Cardiac muscle cell (in vitro differentiated cells and primary cell): ENCODE results near the gene BHMT. TPM values are rescaled to one million over a fixed set of nuclear protein-coding genes. Genes with fewer than 3 reads are reported as not detected.

ENCODE experiments used
- DNase-seq, 2 donors: peaks; one replicate each; pipeline versions ENCODE4 v3.0.0 to v3.0.0-alpha.2; 2010 to 2017; ENCODE audit warnings: low read depth in 1 of 2, low spot score in 1 of 2
- H3K27ac ChIP-seq: fragments of 200-600 bp; sonication (generic); 2 replicates; pipeline ENCODE4 v1.5.1; 2016
- H3K27me3 ChIP-seq: fragments of 200-600 bp; sonication (generic); 2 replicates; pipeline ENCODE4 v1.6.0; 2016; ENCODE audit warnings: control low read depth
- H3K36me3 ChIP-seq: fragments of 200-600 bp; sonication (generic); 2 replicates; pipeline ENCODE4 v1.5.1; 2016; ENCODE audit warnings: control low read depth
- H3K4me1 ChIP-seq: fragments of 200-600 bp; sonication (generic); 2 replicates; pipeline ENCODE4 v1.8.1; 2017; ENCODE audit warnings: low read depth, mild to moderate bottlenecking, mixed run types
- H3K4me3 ChIP-seq: fragments of 200-600 bp; sonication (generic); 2 replicates; pipeline ENCODE4 v1.5.1; 2016; ENCODE audit warnings: mild to moderate bottlenecking
- H3K9me3 ChIP-seq: fragments of 200-600 bp; sonication (generic); 2 replicates; pipeline ENCODE4 v1.5.1; 2017; ENCODE audit warnings: low read depth, mild to moderate bottlenecking, control low read depth
- CTCF ChIP-seq: IDR thresholded peaks from 2 replicates; pipeline ENCODE4 v1.5.1; 2012; ENCODE audit warnings: low read depth, mild to moderate bottlenecking, low read length
- polyA plus RNA-seq: library from polyadenylated mRNA; unstranded; fragments of >200 nt; fragmentation: Nextera tagmentation; extraction: Ambion mirVana; gene quantifications from 2 replicates; pipeline ENCODE4 v1.2.1, GENCODE V29; 2016
- total RNA-seq: library from RNA; depleted of rRNA; stranded (reverse); fragments of >200 nt; gene quantifications from 2 replicates; pipeline ENCODE4 v1.2.3, GENCODE V29; 2016

The BHMT gene
- total and polyA plus RNA-seq, 2 experiments from 2014 or later, result 0.42 TPM; not detected in 1

DNA sequence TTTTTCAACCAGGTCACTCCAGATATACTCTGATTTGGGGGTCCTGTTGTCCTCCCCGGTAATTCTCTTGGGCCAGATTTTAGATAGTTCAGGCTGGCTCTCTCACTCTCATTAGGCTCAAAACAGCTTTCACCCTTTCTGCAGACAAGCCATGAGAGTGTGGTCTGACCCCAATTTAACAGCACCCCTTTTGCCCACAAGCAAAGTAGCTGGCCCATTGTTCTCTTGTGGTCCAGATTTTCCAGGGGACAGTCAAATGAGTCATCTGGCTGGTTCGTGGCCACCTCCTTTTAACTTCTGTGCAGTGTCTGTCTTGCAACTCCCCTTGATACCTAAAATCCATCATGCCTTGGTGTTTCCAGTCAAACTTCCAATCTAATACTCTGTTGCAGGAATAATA lies 25.5 kb upstream of the BHMT start:
- no peak overlapping the region for H3K27ac ChIP-seq
- no peak for TF ChIP-seq CTCF
- no peaks in the 10 kb centered on the region for H3K36me3 ChIP-seq
- H3K9me3 ChIP-seq, result no peaks in the 10 kb centered on the region
- H3K27me3 ChIP-seq, result no peaks in the 10 kb centered on the region
- no peak for DNase-seq
- no peaks in the 10 kb centered on the region for H3K4me1 ChIP-seq
- H3K4me3 ChIP-seq, result no peak overlapping the region

DNA sequence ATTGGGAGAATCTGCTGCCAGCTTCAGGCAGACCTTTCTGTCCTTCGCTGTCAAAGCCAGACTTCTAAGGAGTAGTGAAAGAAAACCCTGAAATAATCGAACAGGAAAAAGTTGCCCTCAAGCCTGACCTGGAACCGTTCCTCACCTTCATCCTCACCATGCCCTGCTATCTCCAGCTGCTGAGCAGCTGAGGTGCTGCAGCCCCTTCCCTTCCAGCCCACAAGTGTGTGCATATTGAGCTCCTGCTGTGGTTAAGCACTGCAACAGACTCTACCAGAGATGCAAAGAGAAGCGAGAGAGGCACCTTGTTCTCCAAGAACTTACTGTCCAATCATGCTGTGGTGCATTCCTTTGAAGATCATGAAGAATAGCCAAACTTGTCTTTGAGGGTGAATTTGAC lies 23.1 kb upstream of the BHMT start:
- Histone ChIP-seq H3K4me3 (no peak overlapping the region), H3K9me3 (no peaks in the 10 kb centered on the region), H3K27me3 (no peaks in the 10 kb centered on the region), H3K4me1 (peaks cover under 1% of the 10 kb centered on the region), H3K27ac (no peak overlapping the region), H3K36me3 (no peaks in the 10 kb centered on the region)
- no peak for TF ChIP-seq CTCF
- DNase-seq, result no peak

DNA sequence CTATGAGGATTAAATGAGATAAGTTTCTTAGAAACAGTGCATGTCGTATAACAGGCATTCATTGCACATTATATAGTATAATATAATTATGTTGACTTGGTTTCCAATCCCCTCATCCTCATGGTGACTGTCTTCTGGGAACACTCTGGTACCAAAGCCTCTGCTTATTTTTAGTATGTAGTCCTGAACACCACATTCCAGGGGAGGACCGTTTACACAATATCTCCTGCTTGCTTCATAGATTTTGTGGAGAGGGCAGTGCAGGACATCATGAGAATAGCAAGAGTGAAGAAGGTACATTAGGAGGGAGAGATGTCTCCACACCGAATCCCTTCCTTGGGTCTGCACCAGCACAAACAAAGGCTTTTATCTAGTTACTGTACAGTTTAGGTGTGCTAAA lies 20.5 kb upstream of the BHMT start:
- H3K9me3 ChIP-seq, result no peaks in the 10 kb centered on the region
- DNase-seq, result no peak
- H3K4me1 ChIP-seq, result peaks cover 6% of the 10 kb centered on the region
- H3K4me3 ChIP-seq, result no peak overlapping the region
- H3K36me3 ChIP-seq, result no peaks in the 10 kb centered on the region
- TF ChIP-seq CTCF, result no peak
- no peaks in the 10 kb centered on the region for H3K27me3 ChIP-seq
- H3K27ac ChIP-seq, result no peak overlapping the region

GRCh38 chr5:79093762-79094161 lies 17.8 kb upstream of the BHMT start:
- H3K9me3 ChIP-seq, result no peaks in the 10 kb centered on the region
- DNase-seq, result no peak
- no peaks in the 10 kb centered on the region for H3K27me3 ChIP-seq
- H3K27ac ChIP-seq, result no peak overlapping the region
- no peak for TF ChIP-seq CTCF
- no peak overlapping the region for H3K4me3 ChIP-seq
- no peaks in the 10 kb centered on the region for H3K36me3 ChIP-seq
- peaks cover 6% of the 10 kb centered on the region for H3K4me1 ChIP-seq

DNA sequence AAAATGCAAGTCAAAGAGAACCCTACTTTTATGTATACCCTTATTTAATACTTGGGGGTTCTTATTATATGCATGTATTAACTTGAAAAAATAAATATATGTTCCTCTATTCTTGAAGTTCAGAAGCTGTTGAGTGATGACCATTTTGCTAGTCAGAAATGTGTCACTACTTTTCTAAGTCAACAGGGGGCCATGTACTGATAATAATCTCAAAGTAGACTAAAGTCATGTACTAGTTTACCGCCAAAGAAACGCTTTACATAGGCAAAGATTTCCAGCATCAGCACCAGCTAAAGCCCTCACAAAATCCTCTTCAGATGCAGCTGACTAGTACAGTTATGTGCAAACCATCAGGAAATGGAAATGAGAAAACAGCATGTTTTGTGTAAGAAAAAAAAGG lies 5.7 kb upstream of the BHMT start:
- H3K4me3 ChIP-seq, result no peak overlapping the region
- H3K27me3 ChIP-seq, result peaks cover 15% of the 10 kb centered on the region
- H3K36me3 ChIP-seq, result no peaks in the 10 kb centered on the region
- no peak for DNase-seq
- TF ChIP-seq CTCF, result no peak
- H3K4me1 ChIP-seq, result no peaks in the 10 kb centered on the region
- H3K27ac ChIP-seq, result no peak overlapping the region
- no peaks in the 10 kb centered on the region for H3K9me3 ChIP-seq
